Mucosa of descending colon (tissue), 3 donors: Measurements from ENCODE around the gene WIZ. TPM values are rescaled to one million over a fixed set of nuclear protein-coding genes. Genes with fewer than 3 reads are reported as not detected.

ENCODE experiments used
- ATAC-seq: fragments of 200-7000 bp; cut with Tn5 transposase; one replicate; pipeline ENCODE4 v1.9.1; 2020; ENCODE audit warnings: mild to moderate bottlenecking, moderate library complexity
- DNase-seq, 3 donors: peaks; one replicate each; pipeline ENCODE4 v3.0.0-alpha.2; 2020
- H3K36me3 ChIP-seq: fragments of 200-600 bp; one replicate; pipeline ENCODE4 v1.8.0; 2021; ENCODE audit warnings: low read depth, mild to moderate bottlenecking
- H3K4me1 ChIP-seq: fragments of 200-600 bp; one replicate; pipeline ENCODE4 v1.8.0; 2021; ENCODE audit warnings: low read depth, mild to moderate bottlenecking
- H3K4me3 ChIP-seq: fragments of 200-600 bp; one replicate; pipeline ENCODE4 v1.8.0; 2021; ENCODE audit warnings: mild to moderate bottlenecking
- H3K9me3 ChIP-seq: fragments of 200-600 bp; one replicate; pipeline ENCODE4 v1.8.0; 2021; ENCODE audit warnings: mild to moderate bottlenecking
- intact Hi-C, 2 donors: fragments of 100-400 bp; cut with DNase I in 1 of 2; cut with micrococcal nuclease in 1 of 2; formaldehyde crosslinking; loops; one replicate each; pipeline versions ENCODE4 v1.11.0 to v1.11.1; 2022; cut with DNase I, micrococcal nuclease
- total RNA-seq, 3 donors: library from RNA; stranded (reverse); fragmentation: NEBNext Ultra II Directional in 2 of 3; extraction: Animal tissue kit (Norgen Biotek cat#: 25700) in 2 of 3; gene quantifications; one replicate each; pipeline versions ENCODE4 v1.2.1 to v1.2.4, GENCODE V29; 2021 to 2023
- TF ChIP-seq, protein P1 (sequence below): fragments of 200-600 bp; IDR thresholded peaks from one replicate; pipeline ENCODE4 v1.8.0; 2022; ENCODE audit warnings: antibody characterized with exemption, mild to moderate bottlenecking
- donor health status: DM: no; HTN: no; CAD: no; lungs with moderate emphysema.
- donor health status: DM: no; HTN: no; CAD: no.
- donor health status: DM: no; HTN: yes; CAD: no.

Gene WIZ
- total RNA-seq, 3 donors from 2014 or later, result 26.7 to 39.9 (median 28.1) TPM

DNA sequence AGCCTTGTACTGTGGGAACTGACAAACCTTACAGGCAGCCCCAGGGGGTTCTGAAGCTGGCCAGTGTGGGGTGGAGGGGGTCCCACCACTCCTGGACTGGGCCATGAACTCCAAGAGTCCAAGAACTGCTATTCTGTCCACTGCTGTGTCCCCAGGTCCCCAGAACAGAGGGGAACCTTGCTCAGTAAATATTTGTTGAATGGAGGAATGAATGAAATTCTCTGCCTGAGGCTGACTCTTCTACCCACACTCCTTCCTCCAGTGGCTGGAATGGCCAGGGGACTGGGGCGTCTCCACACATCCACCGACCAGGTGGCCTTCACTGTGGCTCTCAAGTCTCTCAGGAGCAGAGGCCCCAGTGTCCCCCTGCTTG, 11.6 kb downstream of the WIZ start:
- peaks cover 6% of the 10 kb centered on the region for H3K4me1 ChIP-seq
- no peak overlapping the region for H3K4me3 ChIP-seq
- H3K9me3 ChIP-seq, result no peaks in the 10 kb centered on the region
- ATAC-seq (no peak), DNase-seq (no peak)
- intact Hi-C loops, result no loop called here
- TF ChIP-seq, protein P1, sequence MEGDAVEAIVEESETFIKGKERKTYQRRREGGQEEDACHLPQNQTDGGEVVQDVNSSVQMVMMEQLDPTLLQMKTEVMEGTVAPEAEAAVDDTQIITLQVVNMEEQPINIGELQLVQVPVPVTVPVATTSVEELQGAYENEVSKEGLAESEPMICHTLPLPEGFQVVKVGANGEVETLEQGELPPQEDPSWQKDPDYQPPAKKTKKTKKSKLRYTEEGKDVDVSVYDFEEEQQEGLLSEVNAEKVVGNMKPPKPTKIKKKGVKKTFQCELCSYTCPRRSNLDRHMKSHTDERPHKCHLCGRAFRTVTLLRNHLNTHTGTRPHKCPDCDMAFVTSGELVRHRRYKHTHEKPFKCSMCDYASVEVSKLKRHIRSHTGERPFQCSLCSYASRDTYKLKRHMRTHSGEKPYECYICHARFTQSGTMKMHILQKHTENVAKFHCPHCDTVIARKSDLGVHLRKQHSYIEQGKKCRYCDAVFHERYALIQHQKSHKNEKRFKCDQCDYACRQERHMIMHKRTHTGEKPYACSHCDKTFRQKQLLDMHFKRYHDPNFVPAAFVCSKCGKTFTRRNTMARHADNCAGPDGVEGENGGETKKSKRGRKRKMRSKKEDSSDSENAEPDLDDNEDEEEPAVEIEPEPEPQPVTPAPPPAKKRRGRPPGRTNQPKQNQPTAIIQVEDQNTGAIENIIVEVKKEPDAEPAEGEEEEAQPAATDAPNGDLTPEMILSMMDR, result no peak
- no peaks in the 10 kb centered on the region for H3K36me3 ChIP-seq

DNA sequence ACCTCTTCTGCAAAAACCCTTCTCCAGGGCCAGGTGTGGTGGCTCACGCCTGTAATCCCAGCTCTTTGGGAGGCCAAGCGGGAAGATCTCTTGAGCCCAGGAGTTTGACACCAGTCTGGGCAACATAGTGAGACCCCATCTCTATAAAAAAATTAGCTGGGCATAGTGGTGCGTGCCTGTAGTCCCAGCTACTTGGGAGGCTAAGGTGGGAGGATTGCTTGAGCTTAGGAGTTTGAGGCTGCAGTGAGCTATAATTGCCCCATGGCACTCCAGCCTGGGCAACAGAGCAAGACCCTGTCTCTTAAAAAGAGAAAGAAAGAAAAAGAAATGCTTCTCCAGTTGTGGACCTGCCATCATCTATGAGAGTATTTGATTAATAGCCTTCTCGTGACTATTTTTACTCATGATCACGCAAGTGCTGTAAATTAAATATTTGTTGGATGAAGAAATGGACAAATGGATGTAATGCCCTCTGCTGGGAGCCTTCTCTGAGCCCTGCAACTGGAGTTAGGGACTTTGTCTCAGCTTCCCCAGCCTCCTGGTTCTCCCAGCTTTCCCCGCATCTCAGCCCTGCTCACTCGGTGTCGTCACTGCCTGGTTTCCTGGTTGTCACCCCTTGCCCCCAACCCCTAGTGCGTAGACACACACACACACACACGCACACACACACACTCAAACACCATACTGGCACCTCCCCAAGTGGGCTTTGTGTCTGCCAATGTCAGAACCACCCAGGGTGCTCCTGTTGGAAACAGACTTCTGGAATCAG, 12.2 kb downstream of the WIZ start:
- intact Hi-C loops, result no loop called here
- TF ChIP-seq, protein P1, result no peak
- H3K4me3 ChIP-seq, result no peak overlapping the region
- no peaks in the 10 kb centered on the region for H3K36me3 ChIP-seq
- no peak for DNase-seq
- no peaks in the 10 kb centered on the region for H3K9me3 ChIP-seq
- ATAC-seq, result no peak
- H3K4me1 ChIP-seq, result peaks cover 8% of the 10 kb centered on the region

DNA sequence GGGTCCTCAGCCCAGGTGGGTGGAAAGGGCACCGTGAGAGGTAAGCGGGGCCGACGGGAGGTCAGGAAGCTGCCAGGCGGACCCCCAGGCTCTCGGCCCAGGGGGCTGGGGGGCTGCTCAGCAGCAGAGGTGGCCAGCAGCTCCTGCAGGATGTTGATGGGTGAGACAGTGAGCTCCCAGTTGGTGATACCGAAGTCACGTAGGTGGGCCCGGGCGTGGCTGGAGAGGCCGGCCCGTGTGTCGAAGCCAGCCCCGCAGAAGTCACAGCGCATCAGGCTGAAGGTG, 13.0 kb downstream of the WIZ start:
- DNase-seq (no peak), ATAC-seq (no peak)
- H3K9me3 ChIP-seq, result no peaks in the 10 kb centered on the region
- intact Hi-C loops, result no loop called here
- TF ChIP-seq, protein P1, result no peak
- no peaks in the 10 kb centered on the region for H3K36me3 ChIP-seq
- no peak overlapping the region for H3K4me3 ChIP-seq
- peaks cover 8% of the 10 kb centered on the region for H3K4me1 ChIP-seq

DNA sequence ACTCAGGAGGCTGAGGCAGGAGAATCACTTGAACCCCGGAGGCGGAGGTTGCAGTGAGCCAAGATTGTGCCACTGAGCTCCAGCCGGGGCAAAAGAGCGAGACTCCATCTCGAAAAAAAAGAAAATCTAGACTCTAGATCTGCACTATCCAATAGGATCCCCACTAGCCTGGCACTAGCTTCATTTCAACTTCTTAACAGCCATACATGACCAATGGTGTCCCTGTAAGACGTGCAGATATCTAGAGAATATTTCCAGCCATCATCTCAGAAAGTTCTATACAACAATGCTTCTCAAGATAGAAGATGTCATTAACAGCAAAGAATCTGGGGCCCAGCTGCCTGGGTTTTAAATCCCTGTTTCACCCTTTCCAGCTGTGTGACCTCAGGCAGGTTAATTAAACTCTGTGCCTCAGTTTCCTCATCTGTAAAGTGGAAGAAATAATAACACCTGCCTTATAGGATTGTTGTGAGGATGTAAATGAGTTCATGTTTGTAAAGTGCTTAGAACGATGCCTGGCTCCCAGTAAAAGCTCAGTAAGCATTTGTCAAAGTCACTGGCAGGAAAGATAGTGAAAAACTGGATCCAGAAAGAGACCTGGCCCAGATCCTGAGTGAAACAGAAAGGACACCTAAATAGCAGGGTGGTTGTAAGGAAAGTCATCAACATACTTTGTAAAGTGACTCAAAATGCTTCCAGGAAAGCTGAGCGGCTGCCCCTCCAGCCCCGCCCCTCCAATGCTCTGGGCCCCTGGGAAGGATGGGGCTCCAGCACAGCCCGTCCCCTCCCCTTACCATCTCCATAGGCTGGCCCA, 13.5 kb downstream of the WIZ start:
- ATAC-seq, result no peak
- Histone ChIP-seq H3K36me3 (no peaks in the 10 kb centered on the region), H3K9me3 (no peaks in the 10 kb centered on the region), H3K4me3 (no peak overlapping the region), H3K4me1 (peaks cover 13% of the 10 kb centered on the region)
- intact Hi-C loops, result no loop called here
- TF ChIP-seq, protein P1, result no peak
- no peak for DNase-seq

DNA sequence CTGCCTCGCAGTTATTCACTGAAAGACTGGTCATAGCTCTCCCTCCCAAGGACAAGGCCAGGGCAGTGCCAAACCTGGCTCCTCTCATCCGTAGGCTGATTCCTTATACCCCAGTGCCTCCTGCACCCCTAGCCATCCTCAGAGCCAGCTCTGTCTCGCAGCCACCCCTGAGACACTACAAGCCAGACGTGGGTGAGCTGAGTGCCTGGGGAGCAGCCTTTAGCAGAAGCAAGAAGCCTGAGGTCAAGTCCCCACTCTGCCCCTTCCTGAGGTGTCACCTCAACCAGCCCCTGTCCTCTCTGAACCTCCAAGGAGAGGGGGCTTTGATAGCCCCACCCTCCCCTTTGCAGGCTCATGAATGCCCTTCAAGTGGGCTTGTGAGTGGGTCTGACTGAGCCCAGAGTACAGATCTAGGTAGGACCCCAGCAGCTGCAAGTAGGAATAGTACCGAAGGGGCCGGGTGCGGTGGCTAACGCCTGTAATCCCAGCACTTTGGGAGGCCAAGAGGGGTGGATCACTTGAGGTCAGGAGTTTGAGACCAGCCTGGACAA, 16.2 kb downstream of the WIZ start:
- DNase-seq (peak in 1 of 3 donors; percentile 36), ATAC-seq (no peak)
- Histone ChIP-seq H3K4me3 (no peak overlapping the region), H3K36me3 (no peaks in the 10 kb centered on the region), H3K9me3 (no peaks in the 10 kb centered on the region), H3K4me1 (peaks cover 25% of the 10 kb centered on the region)
- TF ChIP-seq, protein P1, result no peak
- intact Hi-C loops, result no loop called here
